ENCODE results near the gene APOBEC3C.
"Not testable (repeated sequence)": the region's sequence is repeated elsewhere in the genome, so short reads cannot be mapped to it uniquely, and the experiment has no call there.

Gene APOBEC3C

GRCh38 chr22:38984224-38984623 is 29.8 kb upstream of the APOBEC3C start:
- Histone ChIP-seq H2AFZ (ENCODE audit: low read length, unreplicated experiment) (no peak overlapping the region), H3K27me3 (ENCODE audit: insufficient read depth, low read length) (no peaks in the 10 kb centered on the region), H3K36me3 (ENCODE audit: insufficient read depth, low read length) (no peaks in the 10 kb centered on the region), H3K4me3 (ENCODE audit: low read depth, low read length) (no peak overlapping the region), H3K27ac (ENCODE audit: low read depth, low read length) (no peak overlapping the region), H3K4me1 (ENCODE audit: control insufficient read depth, insufficient read depth, low read length, unreplicated experiment) (peaks cover 3% of the 10 kb centered on the region), H3K79me2 (ENCODE audit: control insufficient read depth, insufficient read depth, low read length, unreplicated experiment) (peaks cover 5% of the 10 kb centered on the region)

- H3K27ac ChIP-seq (ENCODE audit: low read depth, low read length); H3K79me2 ChIP-seq (ENCODE audit: control insufficient read depth, insufficient read depth, low read length, unreplicated experiment); H3K36me3 ChIP-seq (ENCODE audit: insufficient read depth, low read length); H3K4me3 ChIP-seq (ENCODE audit: low read depth, low read length); H2AFZ ChIP-seq (ENCODE audit: low read length, unreplicated experiment); H3K27me3 ChIP-seq (ENCODE audit: insufficient read depth, low read length); H3K4me1 ChIP-seq (ENCODE audit: control insufficient read depth, insufficient read depth, low read length, unreplicated experiment): not testable (repeated sequence)
Measured at GRCh38 chr22:38984784-38985757, 29.0 kb upstream of the APOBEC3C start.

- no peaks in the 10 kb centered on the region for H3K27me3 ChIP-seq (ENCODE audit: insufficient read depth, low read length)
- H3K27ac ChIP-seq (ENCODE audit: low read depth, low read length) = no peak overlapping the region
- no peak overlapping the region for H3K4me3 ChIP-seq (ENCODE audit: low read depth, low read length)
- H2AFZ ChIP-seq (ENCODE audit: low read length, unreplicated experiment) = no peak overlapping the region
- peaks cover 5% of the 10 kb centered on the region for H3K79me2 ChIP-seq (ENCODE audit: control insufficient read depth, insufficient read depth, low read length, unreplicated experiment)
- H3K36me3 ChIP-seq (ENCODE audit: insufficient read depth, low read length) = no peaks in the 10 kb centered on the region
- peaks cover 3% of the 10 kb centered on the region for H3K4me1 ChIP-seq (ENCODE audit: control insufficient read depth, insufficient read depth, low read length, unreplicated experiment)
Measured at GRCh38 chr22:38986629-38987028, 27.4 kb upstream of the APOBEC3C start.

- peaks cover 5% of the 10 kb centered on the region for H3K79me2 ChIP-seq (ENCODE audit: control insufficient read depth, insufficient read depth, low read length, unreplicated experiment)
- H3K4me3 ChIP-seq (ENCODE audit: low read depth, low read length) = no peak overlapping the region
- H3K27me3 ChIP-seq (ENCODE audit: insufficient read depth, low read length) = no peaks in the 10 kb centered on the region
- H3K4me1 ChIP-seq (ENCODE audit: control insufficient read depth, insufficient read depth, low read length, unreplicated experiment) = peaks cover 3% of the 10 kb centered on the region
- H3K27ac ChIP-seq (ENCODE audit: low read depth, low read length) = no peak overlapping the region
- H3K36me3 ChIP-seq (ENCODE audit: insufficient read depth, low read length) = no peaks in the 10 kb centered on the region
- no peak overlapping the region for H2AFZ ChIP-seq (ENCODE audit: low read length, unreplicated experiment)
Measured at GRCh38 chr22:38987171-38987895, 26.7 kb upstream of the APOBEC3C start.

- Histone ChIP-seq H3K27me3 (ENCODE audit: insufficient read depth, low read length) (no peaks in the 10 kb centered on the region), H3K27ac (ENCODE audit: low read depth, low read length) (no peak overlapping the region)
Measured at GRCh38 chr22:38989466-38989865, 24.6 kb upstream of the APOBEC3C start.

GRCh38 chr22:38992871-38993371 is 21.1 kb upstream of the APOBEC3C start:
- H3K27me3 ChIP-seq (ENCODE audit: insufficient read depth, low read length); H3K4me3 ChIP-seq (ENCODE audit: low read depth, low read length); H3K79me2 ChIP-seq (ENCODE audit: control insufficient read depth, insufficient read depth, low read length, unreplicated experiment); H2AFZ ChIP-seq (ENCODE audit: low read length, unreplicated experiment); H3K27ac ChIP-seq (ENCODE audit: low read depth, low read length); H3K36me3 ChIP-seq (ENCODE audit: insufficient read depth, low read length); H3K4me1 ChIP-seq (ENCODE audit: control insufficient read depth, insufficient read depth, low read length, unreplicated experiment): not testable (repeated sequence)

More at GRCh38 chr22:38989466-38989865, 24.6 kb upstream of the APOBEC3C start:
- Histone ChIP-seq H2AFZ (ENCODE audit: low read length, unreplicated experiment) (no peak overlapping the region), H3K79me2 (ENCODE audit: control insufficient read depth, insufficient read depth, low read length, unreplicated experiment) (no peaks in the 10 kb centered on the region), H3K36me3 (ENCODE audit: insufficient read depth, low read length) (no peaks in the 10 kb centered on the region), H3K4me1 (ENCODE audit: control insufficient read depth, insufficient read depth, low read length, unreplicated experiment) (peaks cover 3% of the 10 kb centered on the region), H3K4me3 (ENCODE audit: low read depth, low read length) (no peak overlapping the region)

GRCh38 chr22:38996105-38996504 is 18.0 kb upstream of the APOBEC3C start:
- H3K36me3 ChIP-seq (ENCODE audit: insufficient read depth, low read length) = no peaks in the 10 kb centered on the region
- H3K27me3 ChIP-seq (ENCODE audit: insufficient read depth, low read length) = no peaks in the 10 kb centered on the region
- H2AFZ ChIP-seq (ENCODE audit: low read length, unreplicated experiment) = no peak overlapping the region
- H3K79me2 ChIP-seq (ENCODE audit: control insufficient read depth, insufficient read depth, low read length, unreplicated experiment) = no peaks in the 10 kb centered on the region
- no peaks in the 10 kb centered on the region for H3K4me1 ChIP-seq (ENCODE audit: control insufficient read depth, insufficient read depth, low read length, unreplicated experiment)
- H3K4me3 ChIP-seq (ENCODE audit: low read depth, low read length) = no peak overlapping the region
- H3K27ac ChIP-seq (ENCODE audit: low read depth, low read length) = no peak overlapping the region

GRCh38 chr22:38997518-38997917 is 16.5 kb upstream of the APOBEC3C start:
- H3K4me1 ChIP-seq (ENCODE audit: control insufficient read depth, insufficient read depth, low read length, unreplicated experiment) = no peaks in the 10 kb centered on the region
- H2AFZ ChIP-seq (ENCODE audit: low read length, unreplicated experiment) = no peak overlapping the region
- no peak overlapping the region for H3K4me3 ChIP-seq (ENCODE audit: low read depth, low read length)
- H3K79me2 ChIP-seq (ENCODE audit: control insufficient read depth, insufficient read depth, low read length, unreplicated experiment) = no peaks in the 10 kb centered on the region
- H3K27me3 ChIP-seq (ENCODE audit: insufficient read depth, low read length) = no peaks in the 10 kb centered on the region
- H3K36me3 ChIP-seq (ENCODE audit: insufficient read depth, low read length) = no peaks in the 10 kb centered on the region
- no peak overlapping the region for H3K27ac ChIP-seq (ENCODE audit: low read depth, low read length)

- peaks cover 3% of the 10 kb centered on the region for H3K4me1 ChIP-seq (ENCODE audit: control insufficient read depth, insufficient read depth, low read length, unreplicated experiment)
- H3K79me2 ChIP-seq (ENCODE audit: control insufficient read depth, insufficient read depth, low read length, unreplicated experiment) = no peaks in the 10 kb centered on the region
- no peak overlapping the region for H2AFZ ChIP-seq (ENCODE audit: low read length, unreplicated experiment)
- no peak overlapping the region for H3K4me3 ChIP-seq (ENCODE audit: low read depth, low read length)
- no peak overlapping the region for H3K27ac ChIP-seq (ENCODE audit: low read depth, low read length)
- H3K36me3 ChIP-seq (ENCODE audit: insufficient read depth, low read length) = no peaks in the 10 kb centered on the region
- H3K27me3 ChIP-seq (ENCODE audit: insufficient read depth, low read length) = no peaks in the 10 kb centered on the region
Measured at GRCh38 chr22:39003165-39003638, 10.9 kb upstream of the APOBEC3C start.

GRCh38 chr22:39007177-39007576 is 6.9 kb upstream of the APOBEC3C start:
- Histone ChIP-seq H3K36me3 (ENCODE audit: insufficient read depth, low read length) (no peaks in the 10 kb centered on the region), H2AFZ (ENCODE audit: low read length, unreplicated experiment) (no peak overlapping the region), H3K79me2 (ENCODE audit: control insufficient read depth, insufficient read depth, low read length, unreplicated experiment) (no peaks in the 10 kb centered on the region), H3K4me3 (ENCODE audit: low read depth, low read length) (no peak overlapping the region), H3K27ac (ENCODE audit: low read depth, low read length) (no peak overlapping the region), H3K27me3 (ENCODE audit: insufficient read depth, low read length) (no peaks in the 10 kb centered on the region), H3K4me1 (ENCODE audit: control insufficient read depth, insufficient read depth, low read length, unreplicated experiment) (peaks cover 3% of the 10 kb centered on the region)

All from ACC112 (cell line).